Spinal cord (tissue), 10 donors: ENCODE results near the gene PRM1. TPM values are rescaled to one million over a fixed set of nuclear protein-coding genes. Genes with fewer than 3 reads are reported as not detected.
A peak's percentile ranks its signal among the peaks of the same experiment; 100 is the strongest.

ENCODE experiments used
- DNase-seq, 6 donors: peaks; one replicate each; pipeline versions ENCODE4 v3.0.0 to v3.0.0-alpha.2; 2013 to 2015; ENCODE audit warnings: low spot score in 6 of 6, low read depth in 4 of 6
- H3K27ac ChIP-seq: one replicate; pipeline ENCODE4 v1.5.1; 2013; ENCODE audit warnings: low read depth, low read length, control low read depth
- H3K27me3 ChIP-seq: one replicate; pipeline ENCODE4 v1.6.1; 2013; ENCODE audit warnings: low read length; ENCODE audit not compliant: control insufficient read depth, insufficient read depth
- H3K36me3 ChIP-seq: one replicate; pipeline ENCODE4 v1.6.1; 2013; ENCODE audit warnings: low read length; ENCODE audit not compliant: control insufficient read depth, insufficient read depth
- H3K4me1 ChIP-seq: one replicate; pipeline ENCODE4 v1.6.1; 2013; ENCODE audit warnings: low read length; ENCODE audit not compliant: control insufficient read depth, insufficient read depth
- H3K4me3 ChIP-seq: one replicate; pipeline ENCODE4 v1.5.1; 2013; ENCODE audit warnings: low read depth, low read length, control low read depth
- H3K9me3 ChIP-seq: one replicate; pipeline ENCODE4 v1.6.1; 2013; ENCODE audit warnings: low read length; ENCODE audit not compliant: control insufficient read depth, insufficient read depth
- WGBS: methylation state at CpG from one replicate; pipeline ENCODE4 v1.1.5; 2013; ENCODE audit warnings: missing lambda C conversion rate; ENCODE audit not compliant: insufficient coverage; 5-methylcytosine and 5-hydroxymethylcytosine counted together
- polyA plus RNA-seq, 2 donors: library from polyadenylated mRNA; unstranded; fragments of 120-200 nt; gene quantifications; one replicate each; pipeline ENCODE4 v1.2.1, GENCODE V29; 2013; ENCODE audit not compliant: insufficient read length in 2 of 2
- total RNA-seq, 2 donors: library from RNA; depleted of rRNA in 1 of 2; stranded (reverse); fragments of 120-200 nt in 1 of 2; fragments of >200 nt in 1 of 2; gene quantifications; one replicate each; pipeline versions ENCODE4 v1.2.3 to v1.2.4, GENCODE V29; 2013 to 2014
- donor health status: healthy.

The PRM1 gene
- total and polyA plus RNA-seq, 4 donors: not detected

DNA sequence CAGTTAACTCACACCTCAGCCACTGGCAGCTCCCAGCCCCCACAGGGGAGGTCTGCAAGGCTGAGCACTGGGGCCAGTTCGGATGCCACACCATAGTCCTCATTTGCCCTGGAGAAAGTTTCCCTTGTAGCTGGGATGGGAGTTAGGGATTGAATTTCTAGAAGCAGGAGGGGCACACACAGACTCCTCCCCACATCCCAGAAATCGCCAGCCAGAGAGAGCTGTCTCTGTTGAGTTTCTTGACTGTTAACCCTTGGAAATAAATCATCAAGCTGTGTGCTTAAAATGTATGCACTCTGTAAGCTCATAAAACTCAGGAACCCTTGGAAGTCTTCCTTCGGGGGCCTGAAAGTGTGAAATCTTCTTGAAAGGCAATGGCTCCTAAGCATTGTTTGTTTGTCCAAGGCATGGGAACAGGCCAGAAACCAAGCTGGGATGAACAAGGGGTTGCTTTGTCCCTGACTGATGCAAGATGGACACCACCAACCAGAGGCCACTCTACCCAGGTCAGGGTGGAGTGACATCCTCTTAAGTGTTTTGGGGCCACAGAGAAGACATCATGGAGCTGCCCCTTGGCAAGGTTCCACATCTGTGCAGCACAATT lies 7.3 kb downstream of the PRM1 start:
- peak overlapping the region; percentile 45 for H3K27ac ChIP-seq
- H3K36me3 ChIP-seq: no peaks in the 10 kb centered on the region
- no peaks in the 10 kb centered on the region for H3K27me3 ChIP-seq
- WGBS: no CpG with 5 or more reads among the region's 3 CpGs
- peaks cover 19% of the 10 kb centered on the region for H3K4me1 ChIP-seq
- no peaks in the 10 kb centered on the region for H3K9me3 ChIP-seq
- H3K4me3 ChIP-seq: no peak overlapping the region
- DNase-seq: peak in 3 of 6 donors; percentile 57 to 72 (median 64)

DNA sequence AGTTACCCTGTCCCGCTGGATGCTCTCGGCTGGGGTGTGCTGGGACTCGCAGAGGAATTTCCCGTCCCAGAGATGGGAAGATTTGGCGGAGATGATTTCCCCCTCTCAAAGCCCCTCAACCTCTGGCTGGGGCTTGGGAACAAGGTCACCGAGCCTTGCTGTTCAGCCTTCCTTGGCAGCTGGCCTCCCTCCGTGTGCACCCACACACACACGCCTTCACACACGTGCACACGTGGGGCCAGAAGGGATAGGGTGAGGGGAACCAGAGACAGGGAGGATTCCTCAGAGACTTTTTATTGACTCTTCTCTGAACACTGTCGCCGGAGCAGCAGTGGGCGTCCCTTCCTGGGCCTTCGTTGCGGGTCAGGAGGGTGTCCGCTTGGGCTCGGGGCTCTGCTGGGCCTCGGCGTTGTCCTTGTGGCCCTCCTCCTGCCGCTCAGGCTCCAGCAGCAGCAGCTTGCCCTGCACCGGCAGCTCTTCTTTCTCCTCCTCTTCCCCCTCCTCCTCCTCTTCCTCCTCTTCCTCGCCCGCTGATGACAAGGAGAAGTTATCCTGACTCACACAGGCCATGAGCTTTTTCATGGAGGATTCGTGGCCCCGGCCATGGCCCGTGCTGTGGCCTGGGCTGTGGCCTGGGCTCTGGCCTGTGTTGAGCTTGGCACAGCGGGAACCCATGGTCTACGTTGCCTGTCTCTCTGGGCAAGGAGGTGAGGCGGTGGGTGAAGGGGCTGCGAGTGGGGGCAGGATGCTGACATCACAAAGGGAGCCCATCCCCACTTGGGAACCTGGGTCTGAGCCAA lies 8.0 kb downstream of the PRM1 start, which contains the start of gene PRM3:
TSS of gene PRM3 (minus strand) at position 709 of the 800 bp plus-strand sequence. CDS start at position 675, 34 bp downstream.
- Histone ChIP-seq H3K27me3 (no peaks in the 10 kb centered on the region), H3K27ac (peak within 1 kb of the TSS; percentile 45), H3K4me1 (peaks cover 19% of the 10 kb centered on the region), H3K9me3 (no peaks in the 10 kb centered on the region), H3K4me3 (no peak within 1 kb of the TSS), H3K36me3 (no peaks in the 10 kb centered on the region)
- 78% methylated on average over 23 of the region's 30 CpGs for WGBS
- no peak for DNase-seq

DNA sequence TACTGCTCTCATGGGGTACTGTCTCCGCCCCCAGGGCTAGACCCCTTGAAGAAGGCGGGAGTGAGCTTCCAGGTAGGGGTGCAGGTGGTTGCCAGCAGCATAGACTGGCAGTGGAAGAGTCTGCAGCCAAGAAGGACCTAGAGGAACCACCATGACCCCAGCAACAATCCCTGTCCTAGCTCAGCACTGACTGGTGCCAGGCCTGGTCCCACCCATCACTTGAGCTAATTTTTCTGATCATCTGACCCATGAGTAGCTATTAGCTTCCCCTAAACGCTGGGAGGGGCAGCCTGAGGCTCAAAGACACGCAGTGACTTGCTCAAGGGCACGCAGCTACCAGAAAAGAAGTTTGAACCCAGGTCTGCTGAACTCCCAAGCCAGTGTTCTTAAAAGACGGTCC lies 8.6 kb downstream of the PRM1 start:
- Histone ChIP-seq H3K36me3 (no peaks in the 10 kb centered on the region), H3K27me3 (no peaks in the 10 kb centered on the region), H3K9me3 (no peaks in the 10 kb centered on the region), H3K4me3 (no peak overlapping the region), H3K4me1 (peaks cover 19% of the 10 kb centered on the region), H3K27ac (no peak overlapping the region)
- 92% methylated on average over 6 of the region's 6 CpGs for WGBS
- DNase-seq: no peak

DNA sequence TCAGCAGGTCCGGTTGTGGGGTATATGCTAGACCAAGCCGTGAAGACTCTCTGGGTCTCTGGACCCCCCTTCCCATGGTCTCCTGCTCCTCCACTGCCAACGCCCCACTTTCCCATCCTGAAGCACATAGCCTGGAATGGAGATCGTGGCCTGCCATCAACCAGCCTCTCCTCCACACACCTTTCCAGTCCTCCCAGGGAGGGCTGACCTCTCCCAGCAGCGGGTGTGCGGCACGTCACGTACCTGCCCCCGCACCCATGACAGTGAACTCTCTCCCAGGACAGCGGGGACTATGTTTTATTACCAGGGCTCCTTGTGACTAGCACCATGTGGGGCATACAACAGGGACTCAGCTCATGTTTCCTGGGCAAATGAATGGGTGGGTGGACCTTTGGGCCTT lies 9.5 kb downstream of the PRM1 start:
- Histone ChIP-seq H3K4me3 (no peak overlapping the region), H3K9me3 (no peaks in the 10 kb centered on the region), H3K36me3 (no peaks in the 10 kb centered on the region), H3K27me3 (no peaks in the 10 kb centered on the region), H3K27ac (no peak overlapping the region), H3K4me1 (peaks cover 19% of the 10 kb centered on the region)
- WGBS: 95% methylated on average over 9 of the region's 10 CpGs
- DNase-seq: no peak

DNA sequence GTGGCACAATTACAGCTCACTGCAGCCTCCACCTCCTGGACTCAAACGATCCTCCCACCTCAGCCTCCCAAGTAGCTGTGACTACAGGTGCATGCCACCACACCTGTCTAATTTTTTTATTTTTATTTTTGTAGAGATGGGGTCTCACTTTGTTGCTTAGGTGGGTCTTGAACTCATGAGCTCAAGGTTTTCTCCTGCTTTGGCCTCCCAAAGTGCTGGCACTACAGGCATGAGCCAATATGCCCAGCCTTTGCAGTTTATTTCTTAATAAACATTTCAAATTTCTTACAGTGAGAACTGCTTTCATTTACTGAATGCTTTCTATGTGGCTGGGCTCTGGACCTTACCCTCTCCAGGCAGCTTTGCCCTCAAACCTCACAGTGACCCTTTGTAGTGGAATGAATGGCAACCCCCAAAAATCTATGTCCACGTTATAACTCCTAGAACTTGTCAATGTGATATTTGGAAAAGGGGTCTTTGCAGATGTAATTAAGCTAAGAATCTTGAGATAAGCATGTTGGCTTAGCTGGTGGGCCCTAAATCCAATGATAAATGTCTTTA lies 10.4 kb downstream of the PRM1 start:
- no peak for DNase-seq
- no peak overlapping the region for H3K27ac ChIP-seq
- H3K4me1 ChIP-seq: peaks cover 19% of the 10 kb centered on the region
- H3K27me3 ChIP-seq: no peaks in the 10 kb centered on the region
- no peak overlapping the region for H3K4me3 ChIP-seq
- no CpG with 5 or more reads among the region's 2 CpGs for WGBS
- H3K9me3 ChIP-seq: no peaks in the 10 kb centered on the region
- H3K36me3 ChIP-seq: no peaks in the 10 kb centered on the region

DNA sequence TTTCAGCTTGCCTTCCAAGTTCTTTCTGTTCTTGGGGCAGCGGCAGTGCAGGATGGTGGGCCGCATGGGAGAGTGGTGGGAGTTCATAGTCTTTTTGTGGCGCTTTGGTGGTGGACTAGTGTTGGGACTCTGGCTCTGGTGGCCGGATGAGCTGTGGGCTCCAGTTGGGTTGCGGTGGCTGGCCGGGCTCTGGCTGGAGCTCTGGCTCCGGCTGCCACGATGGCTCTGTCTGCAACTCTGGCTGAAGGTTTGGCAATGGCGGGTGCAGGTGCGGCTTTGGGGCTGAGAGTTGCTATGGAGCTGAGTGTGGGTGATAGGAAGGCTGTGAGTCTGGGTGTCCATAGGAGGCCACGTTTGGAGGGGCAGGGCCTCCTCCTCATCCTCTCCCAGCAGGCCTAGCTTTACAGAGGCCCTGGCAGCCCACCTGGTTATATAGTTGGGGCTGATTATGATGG lies 12.2 kb downstream of the PRM1 start, which contains the start of gene TNP2:
TSS of gene TNP2 (minus strand) at position 405 of the 455 bp plus-strand sequence. CDS start at position 342, 63 bp downstream.
- 100% methylated on average over 8 of the region's 11 CpGs for WGBS

DNA sequence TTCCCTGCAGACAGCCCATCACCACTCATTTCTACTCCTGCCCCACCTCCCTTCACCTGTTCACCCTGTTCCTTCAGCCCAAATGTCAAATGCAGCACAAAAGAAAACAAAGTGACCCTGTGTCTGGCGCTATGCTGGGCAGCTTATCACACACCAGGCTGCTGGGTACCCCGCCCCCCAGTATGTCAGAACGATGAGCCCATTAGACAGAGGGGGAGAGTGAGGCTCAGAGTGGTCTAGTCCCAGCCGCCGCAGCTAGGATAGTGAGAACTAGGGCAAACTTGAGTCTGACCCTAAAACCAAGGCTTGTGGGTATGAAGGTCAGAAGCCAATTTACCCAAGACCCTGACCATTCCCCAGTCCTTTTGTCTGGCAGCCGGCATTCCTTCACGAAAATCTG lies 16.0 kb downstream of the PRM1 start:
- 92% methylated on average over 7 of the region's 7 CpGs for WGBS
- no peak for DNase-seq
- Histone ChIP-seq H3K9me3 (no peaks in the 10 kb centered on the region), H3K27ac (no peak overlapping the region), H3K4me3 (no peak overlapping the region), H3K36me3 (no peaks in the 10 kb centered on the region), H3K4me1 (no peaks in the 10 kb centered on the region), H3K27me3 (no peaks in the 10 kb centered on the region)

More for the DNA sequence above, 12.2 kb downstream of the PRM1 start, which contains the start of gene TNP2:
- Histone ChIP-seq H3K27ac (no peak within 1 kb of the TSS), H3K4me3 (no peak within 1 kb of the TSS), H3K27me3 (no peaks in the 10 kb centered on the region), H3K36me3 (no peaks in the 10 kb centered on the region), H3K9me3 (no peaks in the 10 kb centered on the region), H3K4me1 (peaks cover 12% of the 10 kb centered on the region)
- DNase-seq: no peak

DNA sequence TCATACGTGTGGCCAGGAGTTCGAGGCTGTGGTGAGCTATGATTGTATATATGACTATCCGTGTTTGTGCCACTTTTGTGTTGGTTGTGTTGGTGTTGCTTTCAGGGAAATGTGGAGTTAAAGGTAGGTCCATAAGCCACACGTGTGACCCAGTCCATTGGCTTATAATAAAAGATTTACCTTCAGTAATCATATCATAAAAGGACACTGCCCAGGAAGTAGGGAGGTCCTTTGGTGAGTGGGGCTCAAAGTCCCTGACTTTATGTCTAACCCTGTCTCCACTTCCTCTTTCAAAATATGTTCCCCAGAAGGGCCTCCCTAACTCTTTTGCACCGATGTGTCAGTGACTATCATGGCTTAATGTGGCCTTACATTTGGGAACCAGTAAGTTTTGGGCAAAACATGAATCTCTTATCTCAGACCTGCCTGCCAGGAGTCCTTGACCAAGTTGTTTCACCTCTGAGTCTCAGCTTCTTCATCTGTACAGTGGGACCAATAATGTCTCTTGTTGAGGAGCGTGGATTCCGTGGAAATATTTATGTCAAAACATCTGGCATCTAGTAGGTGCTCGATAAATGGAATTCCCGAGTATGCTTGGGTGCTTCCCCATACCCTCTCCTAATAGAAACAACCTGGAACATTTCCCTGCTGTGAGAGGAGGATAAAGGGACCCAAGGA lies 16.8 kb downstream of the PRM1 start:
- Histone ChIP-seq H3K4me3 (no peak overlapping the region), H3K9me3 (no peaks in the 10 kb centered on the region), H3K27me3 (no peaks in the 10 kb centered on the region), H3K4me1 (no peaks in the 10 kb centered on the region), H3K36me3 (no peaks in the 10 kb centered on the region), H3K27ac (no peak overlapping the region)
- DNase-seq: no peak
- WGBS: 42% methylated on average over 2 of the region's 9 CpGs

DNA sequence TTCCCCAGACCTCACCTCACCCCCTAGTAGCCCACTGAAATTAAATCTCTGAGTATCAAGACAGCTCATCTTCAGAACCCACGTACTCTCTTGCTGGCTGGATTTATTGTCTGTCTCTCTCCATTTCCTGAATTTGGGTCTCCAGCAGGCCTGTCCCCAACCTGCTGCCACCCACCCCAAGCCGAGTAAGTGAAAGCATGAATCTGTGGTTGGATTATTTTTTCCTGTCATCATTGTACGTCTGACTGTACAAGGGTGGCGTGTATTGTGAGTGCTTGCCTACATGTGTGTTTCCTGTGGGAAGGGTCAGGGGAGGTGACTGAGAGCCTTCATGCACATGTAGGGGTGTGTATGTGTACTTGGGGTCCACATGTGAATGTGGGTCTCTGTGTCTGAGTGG lies 17.4 kb downstream of the PRM1 start:
- Histone ChIP-seq H3K27me3 (no peaks in the 10 kb centered on the region), H3K4me1 (no peaks in the 10 kb centered on the region), H3K27ac (no peak overlapping the region), H3K9me3 (no peaks in the 10 kb centered on the region), H3K36me3 (no peaks in the 10 kb centered on the region), H3K4me3 (no peak overlapping the region)
- no peak for DNase-seq
- 68% methylated on average over 2 of the region's 4 CpGs for WGBS
